Measurements from ENCODE around the gene LNX1.

LNX1 gene

GRCh38 chr4:53529025-53529424 lies 62.3 kb downstream of the LNX1 start:
- DNase-seq (ENCODE audit: low read depth), result no peak
- H3K4me3 ChIP-seq (ENCODE audit: control insufficient read depth, low read depth, low read length), result no peak overlapping the region
- TF ChIP-seq, protein P1, sequence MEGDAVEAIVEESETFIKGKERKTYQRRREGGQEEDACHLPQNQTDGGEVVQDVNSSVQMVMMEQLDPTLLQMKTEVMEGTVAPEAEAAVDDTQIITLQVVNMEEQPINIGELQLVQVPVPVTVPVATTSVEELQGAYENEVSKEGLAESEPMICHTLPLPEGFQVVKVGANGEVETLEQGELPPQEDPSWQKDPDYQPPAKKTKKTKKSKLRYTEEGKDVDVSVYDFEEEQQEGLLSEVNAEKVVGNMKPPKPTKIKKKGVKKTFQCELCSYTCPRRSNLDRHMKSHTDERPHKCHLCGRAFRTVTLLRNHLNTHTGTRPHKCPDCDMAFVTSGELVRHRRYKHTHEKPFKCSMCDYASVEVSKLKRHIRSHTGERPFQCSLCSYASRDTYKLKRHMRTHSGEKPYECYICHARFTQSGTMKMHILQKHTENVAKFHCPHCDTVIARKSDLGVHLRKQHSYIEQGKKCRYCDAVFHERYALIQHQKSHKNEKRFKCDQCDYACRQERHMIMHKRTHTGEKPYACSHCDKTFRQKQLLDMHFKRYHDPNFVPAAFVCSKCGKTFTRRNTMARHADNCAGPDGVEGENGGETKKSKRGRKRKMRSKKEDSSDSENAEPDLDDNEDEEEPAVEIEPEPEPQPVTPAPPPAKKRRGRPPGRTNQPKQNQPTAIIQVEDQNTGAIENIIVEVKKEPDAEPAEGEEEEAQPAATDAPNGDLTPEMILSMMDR (conservative IDR thresholded peaks at IDR 0.05; ENCODE audit: control insufficient read depth, insufficient read depth, low read depth, low read length), result no peak

- no peak overlapping the region for H3K4me3 ChIP-seq (ENCODE audit: control insufficient read depth, low read depth, low read length)
- no peak for DNase-seq (ENCODE audit: low read depth)
- TF ChIP-seq, protein P1 (conservative IDR thresholded peaks at IDR 0.05; ENCODE audit: control insufficient read depth, insufficient read depth, low read depth, low read length), result no peak
These were observed 63.4 kb downstream of the LNX1 start for GRCh38 chr4:53527930-53528329.

DNA sequence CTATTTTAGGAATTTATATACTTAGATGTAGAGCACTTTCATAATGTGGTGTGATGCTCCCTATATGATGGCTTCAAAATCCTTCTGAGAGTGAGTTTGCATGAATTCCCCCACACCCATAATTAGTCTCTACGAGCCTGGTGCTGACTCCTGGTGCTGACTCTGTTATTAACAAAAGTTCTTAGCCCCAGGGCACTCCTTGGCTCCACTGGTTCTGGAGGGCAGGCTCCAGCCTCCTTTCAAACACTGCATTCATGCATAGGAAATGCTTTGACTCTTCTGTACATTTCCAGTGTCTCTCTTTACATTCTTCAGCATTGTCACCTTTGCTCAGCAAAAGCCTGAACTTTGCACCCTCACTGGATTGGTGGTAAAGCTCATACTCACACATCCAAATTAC lies 64.0 kb downstream of the LNX1 start:
- TF ChIP-seq, protein P1 (conservative IDR thresholded peaks at IDR 0.05; ENCODE audit: control insufficient read depth, insufficient read depth, low read depth, low read length), result no peak
- no peak for DNase-seq (ENCODE audit: low read depth)
- H3K4me3 ChIP-seq (ENCODE audit: control insufficient read depth, low read depth, low read length), result no peak overlapping the region

DNA sequence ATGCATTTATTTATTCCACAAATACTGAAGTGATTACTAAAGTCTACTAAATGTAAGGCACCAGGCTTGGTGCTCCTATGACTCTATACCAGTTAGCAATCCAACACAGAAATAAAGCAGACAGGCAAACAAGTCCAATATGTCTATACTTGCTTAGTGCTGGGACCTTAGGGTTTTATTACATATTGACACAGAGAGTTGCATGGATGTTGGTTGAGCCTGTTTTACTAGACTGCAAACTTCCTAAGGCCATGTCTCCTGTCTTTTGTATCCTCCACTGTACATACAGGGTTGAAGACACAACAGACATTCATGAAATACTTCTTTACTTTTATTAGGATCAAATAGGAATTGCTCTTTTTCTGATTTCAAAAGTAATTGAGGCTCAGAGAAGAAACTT lies 69.0 kb downstream of the LNX1 start:
- no peak overlapping the region for H3K4me3 ChIP-seq (ENCODE audit: control insufficient read depth, low read depth, low read length)
- no peak for DNase-seq (ENCODE audit: low read depth)
- TF ChIP-seq, protein P1 (conservative IDR thresholded peaks at IDR 0.05; ENCODE audit: control insufficient read depth, insufficient read depth, low read depth, low read length), result no peak

GRCh38 chr4:53520116-53520515 lies 71.2 kb downstream of the LNX1 start:
- no peak overlapping the region for H3K4me3 ChIP-seq (ENCODE audit: control insufficient read depth, low read depth, low read length)
- no peak for DNase-seq (ENCODE audit: low read depth)
- TF ChIP-seq, protein P1 (conservative IDR thresholded peaks at IDR 0.05; ENCODE audit: control insufficient read depth, insufficient read depth, low read depth, low read length), result no peak

- TF ChIP-seq, protein P1 (conservative IDR thresholded peaks at IDR 0.05; ENCODE audit: control insufficient read depth, insufficient read depth, low read depth, low read length), result no peak
- H3K4me3 ChIP-seq (ENCODE audit: control insufficient read depth, low read depth, low read length), result no peak overlapping the region
- DNase-seq (ENCODE audit: low read depth), result no peak
These were observed 72.5 kb downstream of the LNX1 start for GRCh38 chr4:53518807-53519206.

DNA sequence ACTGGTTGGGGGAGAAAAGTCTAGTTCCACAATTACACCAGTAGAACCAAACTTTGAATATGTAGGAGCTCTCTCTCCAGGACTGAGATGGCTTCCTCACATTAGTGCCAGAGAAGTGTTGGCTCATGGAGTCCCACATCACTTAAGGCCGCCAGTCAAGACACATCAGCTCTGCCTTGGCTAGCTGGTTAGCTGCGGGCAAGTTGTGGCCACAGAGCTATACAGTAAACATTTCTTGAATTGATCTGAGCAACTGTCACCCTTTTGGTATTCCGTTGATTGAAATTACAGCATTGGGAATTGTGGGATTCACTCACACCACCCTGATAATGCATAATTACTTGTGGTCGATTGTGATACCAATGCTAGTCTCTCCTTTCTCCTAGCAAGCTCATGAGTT lies 76.2 kb downstream of the LNX1 start:
- TF ChIP-seq, protein P1 (conservative IDR thresholded peaks at IDR 0.05; ENCODE audit: control insufficient read depth, insufficient read depth, low read depth, low read length), result no peak
- no peak for DNase-seq (ENCODE audit: low read depth)
- no peak overlapping the region for H3K4me3 ChIP-seq (ENCODE audit: control insufficient read depth, low read depth, low read length)

Measured in fibroblast of mammary gland (primary cell).